ENCODE results near the gene SPTBN1. TPM values are rescaled to one million over a fixed set of nuclear protein-coding genes. Genes with fewer than 3 reads are reported as not detected.

The SPTBN1 gene
- total and polyA plus RNA-seq, 9 of the 15 experiments (the other 6 are each of a cell fraction or from before 2014, with no cell fraction given), result 8.9 to 66.8 (median 31.4) TPM

- FAIRE-seq (no peak), ATAC-seq (no peak), DNase-seq (ENCODE audit: extremely low read depth in 1 of 4, low spot score in 3 of 4) (no peak)
- TF ChIP-seq MYC (IDR thresholded peaks at IDR 0.05; ENCODE audit: low read depth, low read length) (no peak), MYC (CRISPR knock-in tag; IDR thresholded peaks at IDR 0.05; ENCODE audit: borderline replicate concordance, low read depth) (no peak), KAT7 (CRISPR knock-in tag; IDR thresholded peaks at IDR 0.05; ENCODE audit: borderline replicate concordance) (0 out of 2 replicates have a peak, but pooled peaks have one; percentile 29)
- 34% methylated on average over 2 of the region's 2 CpGs for WGBS (ENCODE audit: insufficient coverage, low coverage, missing lambda C conversion rate)
- ChIA-PET CTCF (ENCODE audit: low intra/inter-chr PET ratio) (no interaction called here), POLR2A (interaction anchor here (0.7 to 1.1 kb wide), 3 partner anchors 9 to 725 kb away, joined by 3 to 5 read pairs (median 4); no protein-coding TSS in a partner anchor)
- Histone ChIP-seq H2AFZ (ENCODE audit: low read depth, low read length) (0 out of 2 replicates have a peak overlapping the region, but pooled peaks have one; percentile 3), H3K4me3 (no peak overlapping the region), H3K9me1 (ENCODE audit: control insufficient read depth, insufficient read depth, low read length) (no peaks in the 10 kb centered on the region), H4K20me1 (replicated peaks; ENCODE audit: control insufficient read depth, insufficient read depth, low read length) (no peaks in the 10 kb centered on the region), H3K9me3 (replicated peaks; ENCODE audit: control insufficient read depth, insufficient read depth, low read depth, low read length) (no peaks in the 10 kb centered on the region), H3K4me1 (replicated peaks in 1 of 2; ENCODE audit: control insufficient read depth in 2 of 2, insufficient read depth in 2 of 2, low read length in 2 of 2) (peaks cover 29 to 79% of the 10 kb centered on the region in 2 experiments), H3K36me3 (ENCODE audit: control insufficient read depth, insufficient read depth, low read length) (peaks cover 13% of the 10 kb centered on the region; the same call in 1 of the 3 replicates), H3K4me2 (ENCODE audit: insufficient read depth, low read length) (no peak overlapping the region), H3K27me3 (ENCODE audit: control insufficient read depth in 2 of 2, insufficient read depth in 2 of 2, low read length in 2 of 2) (no peaks in the 10 kb centered on the region), H3K9ac (ENCODE audit: insufficient read depth in 1 of 2, low read depth in 2 of 2, low read length in 2 of 2) (peak overlapping the region in 1 of 2 experiments; percentile 4; a peak in 1 of 4 replicates), H3K79me2 (ENCODE audit: control insufficient read depth, insufficient read depth, low read length) (peaks cover 90% of the 10 kb centered on the region), H3K27ac (ENCODE audit: extremely low read depth, low read depth, low read length) (peak overlapping the region; percentile 21; the same call in 2 of the 3 replicates)
- in situ Hi-C loops (cut with MboI) (no loop called here), intact Hi-C loops (cut with micrococcal nuclease) (loop anchor here (5.0 kb wide), 1 partner anchor 79 kb away; no protein-coding TSS in a partner anchor)
- BruUV-seq (replicated peaks), result no TSS peak
Measured at GRCh38 chr2:54601339-54601738, 145.2 kb downstream of the SPTBN1 start.

- H3K4me1 ChIP-seq (replicated peaks in 1 of 2; ENCODE audit: control insufficient read depth in 2 of 2, insufficient read depth in 2 of 2, low read length in 2 of 2), result peaks cover 23 to 65% of the 10 kb centered on the region in 2 experiments
- H2AFZ ChIP-seq (ENCODE audit: low read depth, low read length), result peak overlapping the region; percentile 35; the same call in 1 of the 2 replicates
- H3K4me2 ChIP-seq (ENCODE audit: insufficient read depth, low read length), result peak overlapping the region; percentile 26; the same call in 1 of the 2 replicates
- H3K9ac ChIP-seq (ENCODE audit: insufficient read depth in 1 of 2, low read depth in 2 of 2, low read length in 2 of 2), result peak overlapping the region in 1 of 2 experiments; percentile 11; a peak in 1 of 4 replicates
- POLR2A ChIA-PET, result interaction anchor here (0.7 to 1.3 kb wide), 6 partner anchors 10 to 634 kb away, joined by 3 to 4 read pairs (median 3); no protein-coding TSS in a partner anchor
- ATAC-seq (0 out of 3 replicates have a peak, but pooled peaks have one; percentile 4), DNase-seq (ENCODE audit: extremely low read depth in 1 of 4, low spot score in 3 of 4) (no peak), FAIRE-seq (no peak)
- in situ Hi-C loops (cut with MboI) (no loop called here), intact Hi-C loops (cut with micrococcal nuclease) (loop anchor here (2.0 to 5.0 kb wide), 2 partner anchors 44 to 81 kb away; no protein-coding TSS in a partner anchor)
- no TSS peak for BruUV-seq (replicated peaks)
- peaks cover 13% of the 10 kb centered on the region; the same call in 1 of the 3 replicates for H3K36me3 ChIP-seq (ENCODE audit: control insufficient read depth, insufficient read depth, low read length)
- H3K9me1 ChIP-seq (ENCODE audit: control insufficient read depth, insufficient read depth, low read length), result no peaks in the 10 kb centered on the region
- no peak overlapping the region; the same call in 2 of the 3 replicates for H3K27ac ChIP-seq (ENCODE audit: extremely low read depth, low read depth, low read length)
- H3K79me2 ChIP-seq (ENCODE audit: control insufficient read depth, insufficient read depth, low read length), result peaks cover 83% of the 10 kb centered on the region
- no peaks in the 10 kb centered on the region for H3K27me3 ChIP-seq (ENCODE audit: control insufficient read depth in 2 of 2, insufficient read depth in 2 of 2, low read length in 2 of 2)
- CTCF ChIA-PET (ENCODE audit: low intra/inter-chr PET ratio), result no interaction called here
- H3K9me3 ChIP-seq (replicated peaks; ENCODE audit: control insufficient read depth, insufficient read depth, low read depth, low read length), result no peaks in the 10 kb centered on the region
- no peaks in the 10 kb centered on the region for H4K20me1 ChIP-seq (replicated peaks; ENCODE audit: control insufficient read depth, insufficient read depth, low read length)
- TF ChIP-seq HDAC6 (IDR thresholded peaks at IDR 0.05; ENCODE audit: low read depth, low read length) (no peak), SUPT5H (IDR thresholded peaks at IDR 0.05) (no peak)
- H3K4me3 ChIP-seq, result no peak overlapping the region
- WGBS (ENCODE audit: insufficient coverage, low coverage, missing lambda C conversion rate), result 39% methylated on average over 5 of the region's 5 CpGs
Measured at GRCh38 chr2:54602736-54603322, 146.7 kb downstream of the SPTBN1 start.

Data from K562 (cell line).